Retinal pigment epithelial cell (primary cell): Measurements from ENCODE around the gene GNAZ.
"Not testable (repeated sequence)": the region's sequence is repeated elsewhere in the genome, so short reads cannot be mapped to it uniquely, and the experiment has no call there.

Source experiments
- DNase-seq: peaks from one replicate; pipeline ENCODE4 v3.0.0-alpha.2; 2010; ENCODE audit warnings: low read depth
- H3K4me3 ChIP-seq: 2 replicates; pipeline ENCODE4 v1.5.1; 2011; ENCODE audit warnings: mild to moderate bottlenecking, low read length, control low read depth, moderate library complexity
- TF ChIP-seq, protein P1 (sequence below): conservative IDR thresholded peaks from 2 replicates; pipeline ENCODE4 v1.5.1; 2011; ENCODE audit warnings: low read depth, low read length, control low read depth, inconsistent platforms

Gene GNAZ

DNA sequence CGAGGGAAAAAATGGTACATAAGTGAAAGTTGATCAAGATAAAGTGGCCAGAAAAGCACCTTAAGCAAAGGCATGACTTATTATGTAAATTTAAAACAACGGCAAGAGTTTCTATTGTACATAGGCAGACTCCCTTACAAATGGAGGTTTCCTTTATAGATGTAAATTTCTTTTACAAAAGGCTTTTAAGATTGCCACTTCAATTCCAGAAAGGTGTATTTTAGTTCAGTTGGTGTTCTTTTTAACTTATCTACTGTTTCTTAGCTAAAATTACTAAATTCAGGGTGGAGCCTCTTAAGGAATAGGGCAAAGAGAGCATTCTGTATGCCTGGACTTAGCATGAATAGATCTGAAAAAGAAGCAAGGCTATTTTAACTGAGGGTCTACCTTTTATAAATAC is 24.9 kb upstream of the GNAZ start:
- TF ChIP-seq, protein P1, sequence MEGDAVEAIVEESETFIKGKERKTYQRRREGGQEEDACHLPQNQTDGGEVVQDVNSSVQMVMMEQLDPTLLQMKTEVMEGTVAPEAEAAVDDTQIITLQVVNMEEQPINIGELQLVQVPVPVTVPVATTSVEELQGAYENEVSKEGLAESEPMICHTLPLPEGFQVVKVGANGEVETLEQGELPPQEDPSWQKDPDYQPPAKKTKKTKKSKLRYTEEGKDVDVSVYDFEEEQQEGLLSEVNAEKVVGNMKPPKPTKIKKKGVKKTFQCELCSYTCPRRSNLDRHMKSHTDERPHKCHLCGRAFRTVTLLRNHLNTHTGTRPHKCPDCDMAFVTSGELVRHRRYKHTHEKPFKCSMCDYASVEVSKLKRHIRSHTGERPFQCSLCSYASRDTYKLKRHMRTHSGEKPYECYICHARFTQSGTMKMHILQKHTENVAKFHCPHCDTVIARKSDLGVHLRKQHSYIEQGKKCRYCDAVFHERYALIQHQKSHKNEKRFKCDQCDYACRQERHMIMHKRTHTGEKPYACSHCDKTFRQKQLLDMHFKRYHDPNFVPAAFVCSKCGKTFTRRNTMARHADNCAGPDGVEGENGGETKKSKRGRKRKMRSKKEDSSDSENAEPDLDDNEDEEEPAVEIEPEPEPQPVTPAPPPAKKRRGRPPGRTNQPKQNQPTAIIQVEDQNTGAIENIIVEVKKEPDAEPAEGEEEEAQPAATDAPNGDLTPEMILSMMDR, result no peak
- no peak overlapping the region for H3K4me3 ChIP-seq
- DNase-seq, result no peak

DNA sequence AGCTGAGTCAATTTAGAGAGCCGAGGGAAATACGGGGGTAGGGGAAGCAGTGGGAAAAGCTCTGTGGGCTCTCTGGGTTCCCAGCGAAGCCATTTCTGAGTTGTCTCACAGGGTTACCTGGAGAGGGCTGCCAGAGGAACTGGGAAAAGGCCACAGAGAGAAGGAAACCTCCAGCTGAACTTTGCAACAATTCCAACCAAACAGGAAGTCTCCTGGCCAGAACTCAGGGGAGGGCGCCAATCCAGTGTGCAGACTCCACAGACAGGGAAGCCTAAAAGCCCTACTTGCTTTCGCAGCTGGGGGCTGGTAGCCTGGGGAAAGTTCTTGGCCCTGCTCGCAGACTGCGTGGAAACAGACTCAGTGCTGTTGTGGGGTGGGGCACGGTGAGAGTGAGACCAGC is 23.1 kb upstream of the GNAZ start:
- no peak for DNase-seq
- TF ChIP-seq, protein P1, result no peak
- H3K4me3 ChIP-seq, result no peak overlapping the region

DNA sequence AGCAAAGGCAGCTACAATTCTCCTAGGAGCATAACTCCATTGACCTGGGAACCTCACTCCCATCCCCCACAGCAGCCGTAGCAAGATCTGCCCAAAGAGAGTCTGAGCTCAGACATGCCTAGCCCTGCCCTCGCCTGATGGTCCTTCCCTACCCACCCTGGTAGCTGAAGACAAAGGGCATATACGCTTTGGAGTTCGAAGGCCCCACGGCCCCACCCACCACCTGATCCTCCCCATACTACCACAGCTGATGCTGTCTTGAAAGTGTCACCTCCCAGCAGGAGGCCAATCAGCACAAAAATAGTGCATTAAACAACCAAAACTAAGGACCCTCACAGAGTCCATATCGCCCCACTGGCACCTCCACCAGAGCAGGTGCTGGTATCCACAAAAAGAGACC is 22.6 kb upstream of the GNAZ start:
- DNase-seq, result no peak
- H3K4me3 ChIP-seq, result no peak overlapping the region
- TF ChIP-seq, protein P1, result no peak

DNA sequence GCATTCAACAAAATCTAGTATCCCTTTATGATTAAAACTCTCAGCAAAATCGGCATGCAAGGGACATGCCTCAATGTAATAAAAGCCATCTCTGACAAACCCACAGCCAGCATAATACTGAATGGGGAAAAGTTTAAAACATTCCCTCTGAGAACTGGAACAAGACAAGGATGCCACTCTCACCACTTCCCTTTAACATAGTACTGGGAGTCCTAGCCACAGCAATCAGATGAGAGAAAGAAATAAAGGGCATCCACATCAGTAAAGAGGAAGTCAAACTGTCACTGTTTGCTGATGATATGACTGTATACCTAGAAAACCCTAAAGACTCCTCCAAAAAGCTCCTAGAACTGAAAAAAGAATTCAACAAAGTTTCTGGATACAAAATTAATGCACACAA is 19.8 kb upstream of the GNAZ start:
- H3K4me3 ChIP-seq, DNase-seq: not testable (repeated sequence)

DNA sequence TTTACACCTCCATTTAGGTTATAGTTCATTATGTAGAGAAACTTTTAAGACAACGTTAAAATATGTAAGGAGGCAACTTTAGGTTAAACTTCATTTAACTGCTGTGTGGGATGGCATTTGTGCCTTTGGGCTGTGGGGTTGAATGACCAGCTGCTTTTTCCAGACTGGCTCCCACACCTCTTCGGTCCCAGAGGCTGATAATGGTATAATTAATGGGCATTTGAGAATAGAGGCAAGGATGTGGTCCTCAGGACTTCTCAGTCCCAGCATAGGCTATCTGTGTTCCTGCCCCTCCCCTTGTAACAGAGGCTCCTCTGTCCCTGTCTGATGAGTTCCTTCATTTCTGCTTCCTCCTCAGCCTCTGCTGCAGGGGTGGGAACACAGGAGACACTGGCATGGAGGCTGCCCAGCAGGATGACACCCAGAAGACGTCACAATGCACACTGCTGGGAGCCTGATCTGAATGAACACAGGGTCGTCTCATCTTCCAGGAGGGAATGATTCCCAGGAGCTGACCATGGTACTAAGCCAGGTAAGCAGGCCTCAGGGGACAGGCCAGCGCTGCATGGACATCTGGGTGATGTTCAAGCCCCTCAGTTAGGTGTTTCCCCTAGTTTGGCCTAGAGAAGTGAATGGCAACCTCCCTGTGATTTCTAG is 17.1 kb upstream of the GNAZ start:
- no peak overlapping the region for H3K4me3 ChIP-seq
- TF ChIP-seq, protein P1, result no peak
- DNase-seq, result no peak

DNA sequence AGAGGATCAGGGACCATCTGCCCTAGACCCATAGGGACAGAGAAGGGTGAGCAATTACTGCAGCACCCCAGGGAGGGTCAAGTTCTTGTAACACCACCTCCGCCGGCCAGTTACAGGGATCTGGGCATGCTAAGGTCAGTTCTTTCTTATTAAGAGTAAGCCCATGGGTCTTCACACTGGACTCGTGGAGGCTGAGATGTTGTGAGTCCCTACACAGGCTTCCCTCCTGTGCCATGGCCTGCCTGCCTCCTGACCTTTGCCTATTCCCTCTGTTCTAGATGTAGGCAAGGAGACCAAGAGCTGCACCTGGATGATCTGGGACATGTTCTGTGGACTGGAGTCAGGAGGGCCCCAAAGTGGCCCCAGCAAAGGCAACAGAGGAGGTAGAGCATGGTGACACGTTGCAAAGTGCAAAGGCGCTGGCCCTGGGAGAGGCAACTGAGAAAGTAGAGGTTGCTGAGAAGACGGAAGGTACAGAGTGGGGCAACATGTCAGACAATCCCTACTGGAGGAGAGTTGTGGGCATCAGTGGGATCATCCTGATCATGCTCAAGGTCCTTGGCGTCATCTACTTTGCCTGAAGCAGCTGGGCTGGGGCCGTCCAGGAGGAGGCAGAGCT is 16.3 kb upstream of the GNAZ start:
- TF ChIP-seq, protein P1, result no peak
- H3K4me3 ChIP-seq, result no peak overlapping the region
- DNase-seq, result no peak

DNA sequence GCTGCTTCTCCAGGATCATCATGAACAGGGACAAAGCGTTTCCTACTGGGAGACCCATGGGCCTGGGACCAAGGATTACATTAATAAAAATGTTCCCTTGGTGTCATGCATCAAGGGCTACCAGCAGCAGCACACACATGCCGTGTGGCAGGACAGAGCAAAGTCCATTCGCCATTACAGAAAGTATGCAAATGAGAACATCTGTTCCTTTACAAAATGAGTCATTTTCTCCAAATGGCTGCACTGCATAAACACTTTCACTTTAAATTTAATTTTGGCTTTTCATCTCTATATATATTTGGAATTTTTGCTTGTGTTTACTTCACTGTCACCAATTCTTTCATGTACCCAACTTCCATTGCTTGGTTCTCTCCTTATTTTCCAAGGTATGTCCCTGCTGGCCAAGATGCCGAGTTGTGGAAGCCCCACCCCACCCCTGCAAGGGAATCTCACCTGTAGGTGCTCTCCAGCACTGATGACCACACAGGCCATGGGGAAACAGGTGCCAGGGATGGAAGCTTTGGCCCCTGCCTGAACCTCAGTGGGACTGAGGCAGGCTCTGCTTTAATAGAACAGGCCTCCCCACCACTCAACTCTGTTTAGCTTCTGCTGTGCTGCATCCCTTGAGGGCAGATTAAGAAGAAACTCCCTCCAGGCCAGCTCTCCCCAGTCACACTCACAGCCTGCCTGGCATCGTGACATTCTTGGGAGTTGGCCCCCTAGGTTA is 15.6 kb upstream of the GNAZ start:
- no peak overlapping the region for H3K4me3 ChIP-seq
- TF ChIP-seq, protein P1, result no peak

More for the DNA sequence above, 15.6 kb upstream of the GNAZ start:
- no peak for DNase-seq
